Measurements from ENCODE around the gene HIRA.

HIRA gene

GRCh38 chr22:19405133-19405532, 26.4 kb downstream of the HIRA start:
- H3K27me3 ChIP-seq (replicated peaks; ENCODE audit: insufficient read depth, low read length), result no peaks in the 10 kb centered on the region
- H3K27ac ChIP-seq (ENCODE audit: low read length), result no peak overlapping the region
- no peak overlapping the region for H3K4me3 ChIP-seq (ENCODE audit: low read length)
- no peak for DNase-seq
- no peak overlapping the region for H2AFZ ChIP-seq (ENCODE audit: low read length)
- no peaks in the 10 kb centered on the region for H3F3A ChIP-seq (ENCODE audit: insufficient read depth, low read length)
- no peaks in the 10 kb centered on the region for H3K4me1 ChIP-seq (ENCODE audit: low read length)
- no peaks in the 10 kb centered on the region for H3K9me2 ChIP-seq (replicated peaks; ENCODE audit: insufficient read depth, low read length)
- TF ChIP-seq EZH2 (optimal IDR thresholded peaks at IDR 0.05; ENCODE audit: low read depth, low read length) (no peak), EZH2phosphoT487 (IDR thresholded peaks at IDR 0.05; ENCODE audit: low read length) (no peak), CTCF (IDR thresholded peaks at IDR 0.05; ENCODE audit: low read length) (no peak)
- peaks cover 56% of the 10 kb centered on the region for H3K79me2 ChIP-seq (ENCODE audit: low read length)
- peaks cover 12% of the 10 kb centered on the region for H3K36me3 ChIP-seq (replicated peaks; ENCODE audit: insufficient read depth, low read length)
- H3K4me2 ChIP-seq (ENCODE audit: low read depth, low read length), result no peak overlapping the region
- H4K20me1 ChIP-seq (ENCODE audit: insufficient read depth, low read length), result no peaks in the 10 kb centered on the region
- H3K9me3 ChIP-seq (replicated peaks; ENCODE audit: insufficient read depth, low read length), result no peaks in the 10 kb centered on the region
- no peak overlapping the region for H3K9ac ChIP-seq (ENCODE audit: low read length)

GRCh38 chr22:19404676-19405075, 26.9 kb downstream of the HIRA start:
- no peak overlapping the region for H3K27ac ChIP-seq (ENCODE audit: low read length)
- H3K4me1 ChIP-seq (ENCODE audit: low read length), result no peaks in the 10 kb centered on the region
- H3K4me2 ChIP-seq (ENCODE audit: low read depth, low read length), result no peak overlapping the region
- no peaks in the 10 kb centered on the region for H3F3A ChIP-seq (ENCODE audit: insufficient read depth, low read length)
- no peaks in the 10 kb centered on the region for H3K9me3 ChIP-seq (replicated peaks; ENCODE audit: insufficient read depth, low read length)
- peaks cover 52% of the 10 kb centered on the region for H3K79me2 ChIP-seq (ENCODE audit: low read length)
- H3K27me3 ChIP-seq (replicated peaks; ENCODE audit: insufficient read depth, low read length), result no peaks in the 10 kb centered on the region
- H3K9ac ChIP-seq (ENCODE audit: low read length), result no peak overlapping the region
- peaks cover 8% of the 10 kb centered on the region for H3K36me3 ChIP-seq (replicated peaks; ENCODE audit: insufficient read depth, low read length)
- no peak for DNase-seq
- no peaks in the 10 kb centered on the region for H3K9me2 ChIP-seq (replicated peaks; ENCODE audit: insufficient read depth, low read length)
- H2AFZ ChIP-seq (ENCODE audit: low read length), result no peak overlapping the region
- H4K20me1 ChIP-seq (ENCODE audit: insufficient read depth, low read length), result no peaks in the 10 kb centered on the region
- H3K4me3 ChIP-seq (ENCODE audit: low read length), result no peak overlapping the region
- TF ChIP-seq CTCF (IDR thresholded peaks at IDR 0.05; ENCODE audit: low read length) (no peak), EZH2 (optimal IDR thresholded peaks at IDR 0.05; ENCODE audit: low read depth, low read length) (no peak), EZH2phosphoT487 (IDR thresholded peaks at IDR 0.05; ENCODE audit: low read length) (no peak)

GRCh38 chr22:19402642-19403191, 28.8 kb downstream of the HIRA start:
- Histone ChIP-seq H3K4me1 (ENCODE audit: low read length) (no peaks in the 10 kb centered on the region), H3K27ac (ENCODE audit: low read length) (no peak overlapping the region), H3K27me3 (replicated peaks; ENCODE audit: insufficient read depth, low read length) (no peaks in the 10 kb centered on the region), H4K20me1 (ENCODE audit: insufficient read depth, low read length) (no peaks in the 10 kb centered on the region), H3K9me2 (replicated peaks; ENCODE audit: insufficient read depth, low read length) (no peaks in the 10 kb centered on the region), H3K4me3 (ENCODE audit: low read length) (no peak overlapping the region), H3K79me2 (ENCODE audit: low read length) (peaks cover 37% of the 10 kb centered on the region), H3K4me2 (ENCODE audit: low read depth, low read length) (no peak overlapping the region), H3F3A (ENCODE audit: insufficient read depth, low read length) (no peaks in the 10 kb centered on the region), H2AFZ (ENCODE audit: low read length) (no peak overlapping the region), H3K9ac (ENCODE audit: low read length) (no peak overlapping the region), H3K36me3 (replicated peaks; ENCODE audit: insufficient read depth, low read length) (peaks cover 5% of the 10 kb centered on the region), H3K9me3 (replicated peaks; ENCODE audit: insufficient read depth, low read length) (no peaks in the 10 kb centered on the region)
- DNase-seq, result no peak
- no peak for TF ChIP-seq CTCF (IDR thresholded peaks at IDR 0.05; ENCODE audit: low read length)
- TF ChIP-seq EZH2phosphoT487 (IDR thresholded peaks at IDR 0.05; ENCODE audit: low read length), result no peak
- no peak for TF ChIP-seq EZH2 (optimal IDR thresholded peaks at IDR 0.05; ENCODE audit: low read depth, low read length)
